Glutamatergic neuron (in vitro differentiated cells): ENCODE measurements around the gene EPB42. TPM values are rescaled to one million over a fixed set of nuclear protein-coding genes. Genes with fewer than 3 reads are reported as not detected.

Source experiments
- DNase-seq: peaks from one replicate; pipeline ENCODE4 v3.0.0; 2022
- H3K27ac Mint-ChIP-seq: one replicate; pipeline ENCODE4 v1.8.0; 2020; ENCODE audit warnings: mild to moderate bottlenecking, mixed read lengths, inconsistent platforms; ENCODE audit not compliant: unreplicated experiment
- H3K27me3 Mint-ChIP-seq: one replicate; pipeline ENCODE4 v1.8.0; 2020; ENCODE audit warnings: mild to moderate bottlenecking, moderate library complexity, mixed read lengths, inconsistent platforms; ENCODE audit not compliant: unreplicated experiment
- H3K36me3 Mint-ChIP-seq: one replicate; pipeline ENCODE4 v1.8.0; 2020; ENCODE audit warnings: mild to moderate bottlenecking, mixed read lengths, inconsistent platforms; ENCODE audit not compliant: unreplicated experiment
- H3K4me1 Mint-ChIP-seq: one replicate; pipeline ENCODE4 v1.8.0; 2020; ENCODE audit warnings: mild to moderate bottlenecking, low read depth, mixed read lengths, inconsistent platforms; ENCODE audit not compliant: unreplicated experiment
- H3K4me3 Mint-ChIP-seq: one replicate; pipeline ENCODE4 v1.8.0; 2020; ENCODE audit warnings: mild to moderate bottlenecking, mixed read lengths, inconsistent platforms; ENCODE audit not compliant: unreplicated experiment
- H3K9me3 Mint-ChIP-seq: one replicate; pipeline ENCODE4 v1.8.0; 2020; ENCODE audit warnings: mild to moderate bottlenecking, moderate library complexity, mixed read lengths, inconsistent platforms; ENCODE audit not compliant: unreplicated experiment
- total RNA-seq: library from RNA; stranded (reverse); fragmentation: NEBNext Ultra II Directional; extraction: Animal tissue kit (Norgen Biotek cat#: 25700); gene quantifications from one replicate; pipeline ENCODE4 v1.2.1, GENCODE V29; 2021; ENCODE audit not compliant: unreplicated experiment
- TF ChIP-seq, protein P1 (sequence below): fragments of 200-600 bp; sonication (generic); IDR thresholded peaks from one replicate; pipeline ENCODE4 v1.5.0; 2021; ENCODE audit not compliant: partially characterized antibody, unreplicated experiment

The EPB42 gene
- total RNA-seq, 1 donor from 2014 or later = not detected

DNA sequence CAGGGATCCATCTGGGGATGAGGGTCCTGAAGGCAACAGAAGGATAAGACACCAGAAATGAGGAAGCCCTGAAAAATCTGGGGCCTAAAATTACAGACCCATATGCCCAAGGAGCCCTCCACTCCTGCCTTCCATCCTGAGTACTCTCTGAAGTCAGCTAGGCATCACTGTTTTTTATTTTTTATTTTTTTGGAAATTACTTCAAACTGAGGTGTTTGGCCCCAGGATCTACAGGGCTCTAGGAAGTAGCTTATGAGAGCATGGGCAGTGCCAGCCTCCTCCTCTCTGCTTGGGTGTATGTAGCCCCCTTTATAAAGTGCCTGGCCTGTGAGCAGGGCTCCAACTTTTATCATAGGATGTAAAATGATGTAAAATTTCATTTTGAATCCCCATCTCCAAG is 7.9 kb downstream of the EPB42 start:
- no peaks in the 10 kb centered on the region for H3K36me3 Mint-ChIP-seq
- H3K27ac Mint-ChIP-seq = no peak overlapping the region
- peaks cover 4% of the 10 kb centered on the region for H3K27me3 Mint-ChIP-seq
- H3K4me1 Mint-ChIP-seq = no peaks in the 10 kb centered on the region
- no peak overlapping the region for H3K4me3 Mint-ChIP-seq
- DNase-seq = no peak
- no peaks in the 10 kb centered on the region for H3K9me3 Mint-ChIP-seq
- TF ChIP-seq, protein P1, sequence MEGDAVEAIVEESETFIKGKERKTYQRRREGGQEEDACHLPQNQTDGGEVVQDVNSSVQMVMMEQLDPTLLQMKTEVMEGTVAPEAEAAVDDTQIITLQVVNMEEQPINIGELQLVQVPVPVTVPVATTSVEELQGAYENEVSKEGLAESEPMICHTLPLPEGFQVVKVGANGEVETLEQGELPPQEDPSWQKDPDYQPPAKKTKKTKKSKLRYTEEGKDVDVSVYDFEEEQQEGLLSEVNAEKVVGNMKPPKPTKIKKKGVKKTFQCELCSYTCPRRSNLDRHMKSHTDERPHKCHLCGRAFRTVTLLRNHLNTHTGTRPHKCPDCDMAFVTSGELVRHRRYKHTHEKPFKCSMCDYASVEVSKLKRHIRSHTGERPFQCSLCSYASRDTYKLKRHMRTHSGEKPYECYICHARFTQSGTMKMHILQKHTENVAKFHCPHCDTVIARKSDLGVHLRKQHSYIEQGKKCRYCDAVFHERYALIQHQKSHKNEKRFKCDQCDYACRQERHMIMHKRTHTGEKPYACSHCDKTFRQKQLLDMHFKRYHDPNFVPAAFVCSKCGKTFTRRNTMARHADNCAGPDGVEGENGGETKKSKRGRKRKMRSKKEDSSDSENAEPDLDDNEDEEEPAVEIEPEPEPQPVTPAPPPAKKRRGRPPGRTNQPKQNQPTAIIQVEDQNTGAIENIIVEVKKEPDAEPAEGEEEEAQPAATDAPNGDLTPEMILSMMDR = no peak

DNA sequence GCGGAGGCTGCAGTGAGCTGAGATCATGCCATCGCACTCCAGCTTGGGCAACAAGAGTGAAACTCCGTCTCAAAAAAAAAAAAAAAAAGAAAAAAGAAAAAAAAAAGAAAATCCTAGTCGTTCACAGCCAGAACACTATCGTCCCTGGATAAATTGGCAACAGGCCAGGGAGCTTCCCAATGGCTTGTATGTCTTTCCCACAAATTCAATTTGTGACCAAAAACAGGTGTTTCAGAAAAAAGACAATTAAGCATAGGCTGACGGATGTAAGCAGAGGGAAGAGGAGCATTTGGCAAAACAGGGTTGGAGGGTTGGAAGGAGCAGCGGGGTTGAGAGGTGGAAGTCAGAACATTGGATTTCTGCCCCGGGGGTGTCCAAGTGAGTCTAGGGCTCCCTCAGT is 8.5 kb downstream of the EPB42 start:
- Mint-ChIP-seq H3K27ac (no peak overlapping the region), H3K9me3 (no peaks in the 10 kb centered on the region)

DNA sequence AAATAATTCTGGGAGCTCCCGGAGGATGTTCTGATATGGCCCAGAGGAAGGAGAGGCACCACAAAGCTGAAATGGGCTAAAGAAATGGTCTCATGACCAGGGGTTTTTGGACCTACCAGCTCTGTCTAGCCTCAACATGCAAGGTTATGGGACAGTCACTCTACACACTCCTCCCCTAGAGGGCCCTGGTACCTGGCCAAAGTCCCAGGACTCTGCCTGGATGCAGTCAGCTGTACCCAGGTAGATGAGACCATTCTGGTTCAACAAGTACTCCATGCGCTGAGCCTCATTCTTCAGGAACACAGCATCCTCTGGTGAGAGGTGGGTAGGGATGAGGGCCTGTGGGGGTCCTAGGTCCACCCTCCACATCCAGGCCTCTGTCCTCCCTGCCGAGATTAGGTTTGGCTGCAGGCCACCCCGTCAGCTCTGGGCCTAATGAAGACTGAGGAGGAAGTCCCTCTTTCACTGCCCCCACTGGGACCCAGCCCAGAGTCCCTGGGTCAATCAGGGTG is 9.5 kb downstream of the EPB42 start:
- H3K36me3 Mint-ChIP-seq = no peaks in the 10 kb centered on the region
- H3K27me3 Mint-ChIP-seq = peaks cover 5% of the 10 kb centered on the region
- H3K27ac Mint-ChIP-seq = no peak overlapping the region
- DNase-seq = no peak
- TF ChIP-seq, protein P1 = no peak
- H3K4me3 Mint-ChIP-seq = no peak overlapping the region
- no peaks in the 10 kb centered on the region for H3K4me1 Mint-ChIP-seq
- no peaks in the 10 kb centered on the region for H3K9me3 Mint-ChIP-seq

More for the DNA sequence above, 8.5 kb downstream of the EPB42 start:
- TF ChIP-seq, protein P1 = no peak
- no peaks in the 10 kb centered on the region for H3K4me1 Mint-ChIP-seq
- H3K36me3 Mint-ChIP-seq = no peaks in the 10 kb centered on the region
- no peak for DNase-seq
- no peak overlapping the region for H3K4me3 Mint-ChIP-seq
- H3K27me3 Mint-ChIP-seq = peaks cover 4% of the 10 kb centered on the region

DNA sequence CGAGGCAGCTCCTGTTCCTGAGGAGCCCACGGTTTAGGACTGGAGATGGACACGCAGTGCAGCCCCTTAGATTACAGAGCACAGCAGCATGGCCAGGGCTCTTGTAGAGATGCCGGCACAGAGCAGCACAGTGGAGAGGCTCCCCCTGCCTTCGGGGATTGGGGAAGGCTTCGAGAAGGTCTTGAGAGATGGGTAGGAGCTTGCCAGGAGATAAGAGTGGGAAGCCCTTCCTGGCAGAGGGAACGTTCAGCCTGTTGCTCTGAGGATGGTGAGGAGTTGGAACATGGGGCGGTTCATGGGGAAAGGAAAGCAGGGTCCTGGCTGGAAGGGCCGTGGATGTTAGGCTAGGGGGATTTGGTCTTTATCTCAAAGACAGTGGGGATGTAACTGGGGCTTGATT is 10.0 kb downstream of the EPB42 start:
- H3K27ac Mint-ChIP-seq = no peak overlapping the region
- TF ChIP-seq, protein P1 = no peak
- no peak for DNase-seq

DNA sequence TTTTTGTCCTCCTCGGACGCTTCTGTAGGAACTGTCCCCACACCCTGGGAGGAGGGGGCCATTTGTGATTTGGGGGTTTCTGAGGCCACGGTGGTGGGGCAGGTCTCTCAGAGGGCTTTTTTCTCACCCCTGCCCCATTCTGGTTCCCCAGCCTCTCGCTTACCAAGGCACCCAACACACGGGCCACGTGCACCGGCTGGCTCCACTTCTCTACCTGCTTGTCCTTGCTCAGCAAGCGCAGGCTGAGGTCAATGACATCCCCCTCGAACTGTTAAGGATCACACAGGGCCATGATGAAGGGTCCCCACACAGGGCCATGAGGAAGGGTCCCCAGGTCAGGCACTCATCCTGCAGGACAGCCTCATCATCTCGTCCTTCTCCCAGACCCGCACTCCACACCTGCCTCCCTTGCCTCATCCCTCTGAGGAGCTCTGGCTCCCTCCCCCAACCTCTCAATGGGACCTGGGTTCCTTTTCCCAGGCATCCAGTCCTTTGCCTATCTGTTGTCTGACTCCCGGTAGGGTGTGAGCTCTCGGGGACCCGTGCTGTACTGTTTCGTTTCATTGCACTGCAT is 10.6 kb downstream of the EPB42 start:
- H3K36me3 Mint-ChIP-seq = no peaks in the 10 kb centered on the region
- H3K27me3 Mint-ChIP-seq = peaks cover 5% of the 10 kb centered on the region
- H3K4me1 Mint-ChIP-seq = no peaks in the 10 kb centered on the region
- no peak overlapping the region for H3K4me3 Mint-ChIP-seq
- H3K9me3 Mint-ChIP-seq = no peaks in the 10 kb centered on the region
- no peak overlapping the region for H3K27ac Mint-ChIP-seq
- no peak for DNase-seq
- TF ChIP-seq, protein P1 = no peak

More for the DNA sequence above, 10.0 kb downstream of the EPB42 start:
- Mint-ChIP-seq H3K4me3 (no peak overlapping the region), H3K9me3 (no peaks in the 10 kb centered on the region), H3K4me1 (no peaks in the 10 kb centered on the region), H3K36me3 (no peaks in the 10 kb centered on the region), H3K27me3 (peaks cover 5% of the 10 kb centered on the region)
